NCI-H146 (cell line): ENCODE results near the gene ARRDC3.
"Not testable (repeated sequence)": the region's sequence is repeated elsewhere in the genome, so short reads cannot be mapped to it uniquely, and the experiment has no call there.

ENCODE experiments used
- DNase-seq: peaks from one replicate; lab custom pipeline; 2025; lab: John Stamatoyannopoulos, UW

The ARRDC3 gene

GRCh38 chr5:91359962-91360609 is 23.0 kb downstream of the ARRDC3 start:
- DNase-seq = no peak

DNA sequence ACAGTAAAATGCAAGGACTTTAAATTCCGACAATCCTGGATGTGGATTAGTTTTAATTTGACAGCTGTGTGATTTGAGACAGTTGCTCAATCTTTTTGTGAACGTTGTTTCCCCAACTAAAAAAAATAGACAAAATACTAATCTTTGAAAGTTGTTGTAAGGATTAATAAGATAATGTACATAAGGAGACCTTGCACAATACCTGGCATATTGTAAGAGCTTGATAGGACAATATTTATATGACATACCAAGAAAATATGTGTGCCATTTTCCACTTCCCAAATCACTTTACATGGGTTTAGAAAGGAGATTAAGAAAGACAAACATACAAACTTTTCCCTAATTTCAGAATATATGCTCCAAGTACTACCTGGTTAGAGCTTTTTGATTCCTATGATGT is 25.3 kb downstream of the ARRDC3 start:
- DNase-seq = no peak

DNA sequence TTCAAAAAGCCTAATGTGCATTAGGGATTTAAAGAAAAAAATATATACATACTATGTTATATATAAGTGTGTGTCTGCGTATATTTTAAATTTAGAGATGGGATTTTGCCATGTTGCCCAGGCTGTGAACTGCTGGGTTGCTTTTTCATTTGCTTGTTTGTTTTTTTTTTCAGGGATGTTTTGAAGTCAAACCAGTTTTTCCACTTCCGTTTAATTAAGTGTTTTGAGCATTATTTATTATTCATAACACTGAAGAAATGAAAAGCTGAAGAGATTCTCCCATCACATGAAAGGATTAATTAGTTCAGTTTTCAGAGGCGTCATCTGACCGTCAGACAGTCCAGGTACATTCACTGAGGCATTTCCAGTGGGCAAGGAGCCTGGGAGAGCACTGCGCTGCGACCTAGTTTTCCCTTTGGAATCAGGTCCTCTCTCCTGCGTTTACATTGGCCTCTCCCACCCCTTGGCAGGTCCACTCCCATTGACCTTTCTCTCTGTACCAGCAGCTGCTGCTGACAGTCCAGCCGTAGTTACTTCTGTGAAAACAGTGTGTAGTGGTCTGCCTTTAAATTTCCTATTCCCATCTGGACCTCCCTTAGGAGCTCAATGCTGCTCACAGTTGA is 26.0 kb downstream of the ARRDC3 start:
- DNase-seq = peak; percentile 59

DNA sequence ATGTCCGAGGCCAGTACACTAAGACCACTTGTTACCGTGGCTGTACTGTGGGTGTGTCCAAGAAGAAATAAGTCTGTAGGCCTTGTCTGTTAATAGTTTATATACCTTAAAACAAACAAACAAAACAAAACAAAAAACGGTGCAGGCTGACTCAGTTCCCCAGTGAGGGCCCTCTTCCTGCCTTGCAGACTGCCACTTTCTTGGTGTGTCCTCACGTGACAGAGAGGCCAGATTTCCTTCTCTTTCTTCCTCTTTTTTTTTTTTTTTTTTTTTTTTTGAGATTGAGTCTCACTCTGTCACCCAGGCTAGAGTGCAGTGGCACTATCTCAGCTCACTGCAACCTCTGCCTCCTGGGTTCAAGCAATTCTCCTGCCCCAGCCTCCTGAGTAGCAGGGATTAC is 28.2 kb downstream of the ARRDC3 start:
- not testable (repeated sequence) for DNase-seq

DNA sequence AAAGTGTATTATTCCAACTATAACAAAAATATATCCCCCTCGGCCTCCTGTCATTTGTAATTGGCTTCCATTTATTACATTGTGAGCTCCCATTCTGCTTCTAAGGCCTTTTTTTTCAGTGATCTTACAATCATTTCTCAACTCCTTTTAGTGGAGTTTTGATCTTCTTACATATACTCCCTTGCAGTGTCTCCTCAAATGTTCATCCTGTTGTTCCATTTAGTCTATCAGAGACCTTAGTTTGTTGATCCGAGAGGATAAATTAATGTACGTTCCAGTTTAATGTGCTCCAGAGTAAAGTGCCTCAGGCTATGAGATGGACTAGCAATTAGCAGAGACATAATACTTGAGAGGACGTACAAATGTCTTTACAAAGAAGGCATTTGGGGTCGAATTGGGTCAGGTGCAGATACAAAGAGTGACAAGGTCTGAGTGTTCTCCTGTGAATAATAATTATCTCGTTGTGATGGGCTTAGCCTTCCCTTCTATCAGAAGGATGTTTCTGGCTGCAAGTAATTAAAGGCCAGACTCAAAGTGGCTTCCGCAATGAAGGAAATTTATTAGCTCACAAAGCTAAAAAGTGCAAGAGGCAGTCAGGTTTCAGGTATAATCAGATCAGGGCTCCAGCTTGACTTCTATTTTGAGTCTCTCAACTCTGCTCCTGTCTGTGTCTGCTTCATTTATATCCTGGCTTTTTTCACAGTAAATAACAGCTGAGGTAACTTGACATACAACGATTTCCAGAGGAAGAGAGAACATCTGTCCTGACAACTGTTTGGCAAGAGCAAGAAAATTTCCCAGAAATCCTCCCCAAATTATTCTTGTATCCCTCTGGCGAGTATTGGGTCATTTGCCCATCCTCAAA is 30.1 kb downstream of the ARRDC3 start:
- peak; percentile 80 for DNase-seq

- no peak for DNase-seq
Observed at GRCh38 chr5:91345461-91345860, 37.7 kb downstream of the ARRDC3 start.

DNA sequence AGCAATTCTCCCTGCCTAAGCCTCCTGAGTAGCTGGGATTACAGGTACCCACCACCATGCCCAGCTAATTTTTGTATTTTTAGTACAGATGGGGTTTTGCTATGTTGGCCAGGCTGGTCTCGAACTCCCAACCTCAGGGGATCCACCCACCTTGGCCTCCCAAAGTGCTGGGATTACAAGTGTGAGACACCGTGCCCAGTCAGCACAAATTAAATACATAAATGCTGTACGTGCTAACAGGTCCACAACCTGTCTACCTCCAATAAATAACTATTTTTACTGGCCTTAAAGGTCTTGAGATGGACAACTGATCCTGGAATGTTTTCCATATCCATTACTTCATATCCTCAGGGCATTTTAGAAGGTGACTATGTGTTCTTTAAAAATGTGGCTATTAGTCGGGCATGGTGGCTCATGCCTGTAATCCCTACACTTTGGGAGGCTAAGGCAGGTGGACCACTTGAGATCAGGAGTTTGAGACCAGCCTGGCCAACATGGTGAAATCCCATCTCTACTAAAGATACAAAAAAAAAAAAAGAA is 38.4 kb downstream of the ARRDC3 start:
- not testable (repeated sequence) for DNase-seq

DNA sequence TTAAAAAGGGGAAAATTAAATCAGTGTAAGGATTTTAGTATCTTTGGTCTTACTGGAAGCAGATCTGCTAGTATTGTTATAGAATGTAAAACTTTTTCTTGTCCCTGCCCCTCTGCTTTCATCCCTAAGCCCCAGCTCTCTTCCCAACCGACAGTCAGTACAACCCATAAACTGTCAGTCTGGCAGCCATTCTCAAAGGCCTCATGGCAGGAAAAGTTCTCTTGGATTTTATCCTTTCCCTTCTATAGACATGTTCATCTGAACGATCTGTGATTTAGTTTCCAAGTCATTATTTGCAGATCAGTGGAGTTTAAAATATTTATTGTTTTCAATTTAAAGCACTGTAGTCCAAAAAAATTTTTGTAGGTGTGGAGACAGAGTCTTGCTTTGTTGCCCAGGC is 39.2 kb downstream of the ARRDC3 start:
- no peak for DNase-seq

GRCh38 chr5:91342931-91343330 is 40.2 kb downstream of the ARRDC3 start:
- DNase-seq = not testable (repeated sequence)

DNA sequence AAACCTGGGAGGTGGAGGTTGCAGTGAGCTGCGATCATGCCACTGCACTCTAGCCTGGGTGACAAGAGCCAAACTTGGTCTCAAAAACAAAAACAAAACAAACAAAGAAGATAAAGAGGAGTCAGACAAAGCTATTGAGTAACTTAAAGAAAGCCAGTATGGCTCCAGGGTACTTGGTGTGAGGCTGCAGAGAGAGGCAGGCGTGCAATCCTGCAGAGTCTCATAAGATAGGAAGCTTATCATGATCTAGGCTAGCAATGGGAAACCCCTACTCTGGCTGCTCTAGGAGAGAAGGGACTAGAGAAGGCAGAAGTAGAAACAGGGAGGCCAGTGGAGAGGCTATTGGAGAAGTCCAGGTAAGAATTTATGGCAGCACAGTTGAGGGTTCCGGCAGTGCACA is 42.0 kb downstream of the ARRDC3 start:
- DNase-seq = no peak

GRCh38 chr5:91340532-91340931 is 42.6 kb downstream of the ARRDC3 start:
- no peak for DNase-seq

- no peak for DNase-seq
Observed at GRCh38 chr5:91339063-91339705, 43.9 kb downstream of the ARRDC3 start.

- no peak for DNase-seq
Observed at GRCh38 chr5:91332267-91333045, 50.7 kb downstream of the ARRDC3 start.

DNA sequence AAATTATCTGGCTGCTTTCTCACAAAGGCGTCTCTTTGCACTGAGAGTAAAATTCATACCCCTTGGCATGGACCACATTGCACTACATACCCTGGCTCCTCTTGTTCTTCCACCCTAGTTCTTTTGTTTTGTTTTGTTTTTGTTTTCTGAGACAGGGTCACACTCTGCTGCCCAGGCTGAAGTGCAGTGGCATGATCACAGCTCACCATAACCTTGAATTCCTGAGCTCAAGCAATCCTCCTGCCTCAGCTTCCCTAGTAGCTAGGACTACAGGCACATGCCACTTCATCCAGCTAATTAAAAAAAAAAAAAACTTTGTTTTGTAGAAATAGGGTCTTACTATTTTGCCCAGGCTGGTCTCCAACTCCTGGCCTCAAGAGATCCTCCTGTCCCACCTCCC is 51.4 kb downstream of the ARRDC3 start:
- no peak for DNase-seq

GRCh38 chr5:91329283-91329682 is 53.8 kb downstream of the ARRDC3 start:
- DNase-seq = no peak

DNA sequence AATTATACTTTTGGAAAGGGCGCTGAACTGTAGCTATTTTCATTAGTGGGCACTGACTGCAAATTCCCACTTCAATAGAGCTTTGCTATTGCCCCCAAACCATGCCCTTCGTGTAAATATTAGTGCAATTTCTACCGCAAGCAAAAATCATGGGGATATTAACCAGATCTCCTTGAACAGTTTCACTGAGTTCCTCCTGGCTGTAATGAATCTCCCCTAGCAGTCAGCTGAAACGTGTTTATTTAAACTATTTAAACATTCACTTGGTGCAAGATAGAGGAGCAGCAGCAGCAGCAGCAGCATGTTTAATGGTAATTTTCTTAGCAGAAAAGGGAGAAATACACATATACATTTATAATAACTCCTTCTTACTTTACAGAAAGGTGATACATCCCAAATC is 54.4 kb downstream of the ARRDC3 start:
- no peak for DNase-seq

GRCh38 chr5:91322981-91323380 is 60.1 kb downstream of the ARRDC3 start:
- not testable (repeated sequence) for DNase-seq

DNA sequence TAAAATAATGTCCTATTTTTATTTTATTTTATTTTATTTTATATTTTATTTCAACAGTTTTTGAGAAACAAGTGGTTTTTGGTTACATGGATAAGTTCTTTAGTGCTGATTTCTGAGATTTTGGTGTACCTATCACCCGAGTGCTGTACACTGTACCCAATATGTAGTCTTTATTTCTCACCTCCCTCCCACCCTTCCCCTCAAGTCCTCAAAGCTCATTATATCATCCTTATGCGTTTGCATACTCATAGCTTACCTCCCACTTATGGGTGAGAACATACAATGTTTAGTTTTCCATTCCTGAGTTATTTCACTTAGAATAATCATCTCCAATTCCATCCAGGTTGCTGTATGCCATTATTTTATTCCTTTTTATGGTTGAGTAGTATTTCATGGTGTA is 63.5 kb downstream of the ARRDC3 start:
- no peak for DNase-seq

GRCh38 chr5:91318724-91319123 is 64.4 kb downstream of the ARRDC3 start:
- DNase-seq = no peak
